SK-N-SH treated with all-trans-retinoic acid at 6 μM for 48 hours (cell line): ENCODE data around the gene ERP44.

ENCODE experiments used
- ATAC-seq: fragments of 200-7000 bp; cut with Tn5 transposase; 3 replicates; pipeline ENCODE4 v1.9.1; 2020; ENCODE audit warnings: mild to moderate bottlenecking, moderate library complexity
- ARNTL ChIP-seq: fragments of 450-650 bp; formaldehyde crosslinking; IDR thresholded peaks from 2 replicates; pipeline ENCODE4 v1.5.0; 2020; ENCODE audit warnings: low read depth, mild to moderate bottlenecking, moderate library complexity, borderline replicate concordance
- BACH2 ChIP-seq: fragments of 250-450 bp; sonication (Bioruptor Pico); IDR thresholded peaks from 2 replicates; pipeline ENCODE4 v1.9.0; 2021; ENCODE audit warnings: mild to moderate bottlenecking, borderline replicate concordance
- CREB5 ChIP-seq: fragments of 250-450 bp; sonication (Bioruptor Pico); IDR thresholded peaks from 2 replicates; pipeline ENCODE4 v1.5.1; 2020; ENCODE audit warnings: low read depth, mild to moderate bottlenecking, moderate library complexity
- CSDC2 ChIP-seq: fragments of 250-450 bp; sonication (Bioruptor Pico); IDR thresholded peaks from 2 replicates; pipeline ENCODE4 v1.5.0; 2020; ENCODE audit warnings: mild to moderate bottlenecking, moderate library complexity
- ESRRG ChIP-seq: fragments of 250-450 bp; sonication (Bioruptor Pico); IDR thresholded peaks from 2 replicates; pipeline ENCODE4 v1.6.1; 2021; ENCODE audit warnings: mild to moderate bottlenecking
- GLIS3 ChIP-seq: fragments of 250-450 bp; sonication (Bioruptor Pico); IDR thresholded peaks from 2 replicates; pipeline ENCODE4 v1.5.0; 2020; ENCODE audit warnings: mild to moderate bottlenecking, moderate library complexity
- ISL1 ChIP-seq: fragments of 250-450 bp; sonication (Bioruptor Pico); IDR thresholded peaks from 2 replicates; pipeline ENCODE4 v2.1.2; 2022; ENCODE audit warnings: mild to moderate bottlenecking, moderate library complexity
- OSR1 ChIP-seq: fragments of 250-450 bp; sonication (Bioruptor Pico); IDR thresholded peaks from 2 replicates; pipeline ENCODE4 v1.8.0; 2022; ENCODE audit warnings: moderate library complexity, mild to moderate bottlenecking, inconsistent platforms
- PPARA ChIP-seq: fragments of 250-450 bp; sonication (Bioruptor Pico); IDR thresholded peaks from 2 replicates; pipeline ENCODE4 v1.5.0; 2020; ENCODE audit warnings: mild to moderate bottlenecking, borderline replicate concordance
- RARB ChIP-seq: fragments of 250-450 bp; sonication (Bioruptor Pico); IDR thresholded peaks from 2 replicates; pipeline ENCODE4 v1.8.0; 2021; ENCODE audit warnings: mild to moderate bottlenecking, moderate library complexity
- SNAI2 ChIP-seq: fragments of 250-450 bp; sonication (Bioruptor Pico); IDR thresholded peaks from 2 replicates; pipeline ENCODE4 v1.5.0; 2020; ENCODE audit warnings: mild to moderate bottlenecking, moderate library complexity
- TOX ChIP-seq: fragments of 250-450 bp; sonication (Bioruptor Pico); IDR thresholded peaks from 2 replicates; pipeline ENCODE4 v1.8.0; 2021; ENCODE audit warnings: mild to moderate bottlenecking, moderate library complexity, borderline replicate concordance
- TSHZ2 ChIP-seq: fragments of 250-450 bp; sonication (Bioruptor Pico); IDR thresholded peaks from 2 replicates; pipeline ENCODE4 v1.5.0; 2020; ENCODE audit warnings: mild to moderate bottlenecking, moderate library complexity
- ZC3H10 ChIP-seq: fragments of 250-450 bp; sonication (Bioruptor Pico); IDR thresholded peaks from 2 replicates; pipeline ENCODE4 v1.5.1; 2021; ENCODE audit warnings: mild to moderate bottlenecking, moderate library complexity
- ZFP3 ChIP-seq: fragments of 250-450 bp; sonication (Bioruptor Pico); IDR thresholded peaks from 2 replicates; pipeline ENCODE4 v1.5.0; 2020; ENCODE audit warnings: mild to moderate bottlenecking, moderate library complexity
- ZNF565 ChIP-seq: fragments of 450-650 bp; formaldehyde crosslinking; conservative IDR thresholded peaks from 2 replicates; pipeline ENCODE4 v1.5.0; 2020; ENCODE audit warnings: low read depth, mild to moderate bottlenecking, moderate library complexity
- ZNF70 ChIP-seq: fragments of 450-650 bp; formaldehyde crosslinking; IDR thresholded peaks from 2 replicates; pipeline ENCODE4 v1.5.0; 2020; ENCODE audit warnings: mild to moderate bottlenecking, moderate library complexity
- ZNF8 ChIP-seq: fragments of 450-650 bp; formaldehyde crosslinking; IDR thresholded peaks from 2 replicates; pipeline ENCODE4 v1.5.0; 2020; ENCODE audit warnings: mild to moderate bottlenecking, moderate library complexity
- TF ChIP-seq, protein P1 (sequence below): fragments of 250-450 bp; sonication (Bioruptor Pico); IDR thresholded peaks from 2 replicates; pipeline ENCODE4 v1.8.0; 2020; ENCODE audit warnings: mild to moderate bottlenecking, moderate library complexity, borderline replicate concordance
- TF ChIP-seq, protein P2 (sequence below): fragments of 250-450 bp; sonication (Bioruptor Pico); IDR thresholded peaks from 2 replicates; pipeline ENCODE4 v1.8.0; 2021; ENCODE audit warnings: low read depth, mild to moderate bottlenecking, moderate library complexity, borderline replicate concordance

ERP44 gene

GRCh38 chr9:99962680-99963261, 136.0 kb downstream of the ERP44 start:
- ATAC-seq = no peak
- TF ChIP-seq, protein P1, sequence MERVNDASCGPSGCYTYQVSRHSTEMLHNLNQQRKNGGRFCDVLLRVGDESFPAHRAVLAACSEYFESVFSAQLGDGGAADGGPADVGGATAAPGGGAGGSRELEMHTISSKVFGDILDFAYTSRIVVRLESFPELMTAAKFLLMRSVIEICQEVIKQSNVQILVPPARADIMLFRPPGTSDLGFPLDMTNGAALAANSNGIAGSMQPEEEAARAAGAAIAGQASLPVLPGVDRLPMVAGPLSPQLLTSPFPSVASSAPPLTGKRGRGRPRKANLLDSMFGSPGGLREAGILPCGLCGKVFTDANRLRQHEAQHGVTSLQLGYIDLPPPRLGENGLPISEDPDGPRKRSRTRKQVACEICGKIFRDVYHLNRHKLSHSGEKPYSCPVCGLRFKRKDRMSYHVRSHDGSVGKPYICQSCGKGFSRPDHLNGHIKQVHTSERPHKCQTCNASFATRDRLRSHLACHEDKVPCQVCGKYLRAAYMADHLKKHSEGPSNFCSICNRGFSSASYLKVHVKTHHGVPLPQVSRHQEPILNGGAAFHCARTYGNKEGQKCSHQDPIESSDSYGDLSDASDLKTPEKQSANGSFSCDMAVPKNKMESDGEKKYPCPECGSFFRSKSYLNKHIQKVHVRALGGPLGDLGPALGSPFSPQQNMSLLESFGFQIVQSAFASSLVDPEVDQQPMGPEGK (CRISPR knock-in tag) = no peak
- no peak for TF ChIP-seq CREB5
- TF ChIP-seq SNAI2 = no peak
- TF ChIP-seq OSR1 (CRISPR knock-in tag) = no peak
- TF ChIP-seq ESRRG (CRISPR knock-in tag) = no peak
- TF ChIP-seq BACH2 = no peak
- TF ChIP-seq ZNF70 = no peak
- TF ChIP-seq PPARA (CRISPR knock-in tag) = no peak
- no peak for TF ChIP-seq CSDC2 (CRISPR knock-in tag)
- TF ChIP-seq RARB (CRISPR knock-in tag) = no peak
- TF ChIP-seq ARNTL = no peak
- no peak for TF ChIP-seq ZNF8 (CRISPR knock-in tag)
- TF ChIP-seq TSHZ2 = no peak

- TF ChIP-seq ISL1 (CRISPR knock-in tag) (no peak), ZNF8 (CRISPR knock-in tag) (no peak)
- TF ChIP-seq, protein P1 (CRISPR knock-in tag) = no peak
- TF ChIP-seq, all 23 proteins: peak for 0
- no peak for ATAC-seq
These were observed 143.2 kb downstream of the ERP44 start for GRCh38 chr9:99955606-99956005.

DNA sequence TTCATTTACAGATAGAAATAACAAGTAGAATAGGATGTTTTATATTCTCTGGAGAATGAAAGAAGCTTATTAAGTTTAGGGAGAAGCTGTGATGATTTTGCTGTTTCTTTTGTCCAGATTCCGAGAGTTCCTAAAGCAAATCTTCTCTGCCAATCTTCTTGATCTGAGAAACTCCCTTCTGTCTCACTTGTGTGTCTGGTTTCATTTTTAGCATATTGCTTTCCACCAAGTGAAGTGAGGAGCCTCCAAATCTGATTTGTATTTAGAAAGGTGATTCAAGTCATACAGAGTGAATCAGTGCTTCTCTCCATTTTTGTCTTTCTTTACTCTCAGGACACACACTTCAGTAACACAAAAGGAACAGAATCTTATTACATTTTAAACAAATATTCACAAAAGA, 144.0 kb downstream of the ERP44 start:
- no peak for TF ChIP-seq RARB (CRISPR knock-in tag)
- TF ChIP-seq ZFP3 = no peak
- TF ChIP-seq TOX (CRISPR knock-in tag) = no peak
- no peak for TF ChIP-seq GLIS3 (CRISPR knock-in tag)
- TF ChIP-seq ISL1 (CRISPR knock-in tag) = no peak
- no peak for TF ChIP-seq ARNTL
- TF ChIP-seq, protein P2, sequence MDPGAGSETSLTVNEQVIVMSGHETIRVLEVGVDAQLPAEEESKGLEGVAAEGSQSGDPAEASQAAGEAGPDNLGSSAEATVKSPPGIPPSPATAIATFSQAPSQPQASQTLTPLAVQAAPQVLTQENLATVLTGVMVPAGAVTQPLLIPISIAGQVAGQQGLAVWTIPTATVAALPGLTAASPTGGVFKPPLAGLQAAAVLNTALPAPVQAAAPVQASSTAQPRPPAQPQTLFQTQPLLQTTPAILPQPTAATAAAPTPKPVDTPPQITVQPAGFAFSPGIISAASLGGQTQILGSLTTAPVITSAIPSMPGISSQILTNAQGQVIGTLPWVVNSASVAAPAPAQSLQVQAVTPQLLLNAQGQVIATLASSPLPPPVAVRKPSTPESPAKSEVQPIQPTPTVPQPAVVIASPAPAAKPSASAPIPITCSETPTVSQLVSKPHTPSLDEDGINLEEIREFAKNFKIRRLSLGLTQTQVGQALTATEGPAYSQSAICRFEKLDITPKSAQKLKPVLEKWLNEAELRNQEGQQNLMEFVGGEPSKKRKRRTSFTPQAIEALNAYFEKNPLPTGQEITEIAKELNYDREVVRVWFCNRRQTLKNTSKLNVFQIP = no peak
- no peak for TF ChIP-seq SNAI2
- no peak for TF ChIP-seq ZC3H10 (CRISPR knock-in tag)
- no peak for TF ChIP-seq PPARA (CRISPR knock-in tag)
- no peak for TF ChIP-seq BACH2
- ATAC-seq = no peak

DNA sequence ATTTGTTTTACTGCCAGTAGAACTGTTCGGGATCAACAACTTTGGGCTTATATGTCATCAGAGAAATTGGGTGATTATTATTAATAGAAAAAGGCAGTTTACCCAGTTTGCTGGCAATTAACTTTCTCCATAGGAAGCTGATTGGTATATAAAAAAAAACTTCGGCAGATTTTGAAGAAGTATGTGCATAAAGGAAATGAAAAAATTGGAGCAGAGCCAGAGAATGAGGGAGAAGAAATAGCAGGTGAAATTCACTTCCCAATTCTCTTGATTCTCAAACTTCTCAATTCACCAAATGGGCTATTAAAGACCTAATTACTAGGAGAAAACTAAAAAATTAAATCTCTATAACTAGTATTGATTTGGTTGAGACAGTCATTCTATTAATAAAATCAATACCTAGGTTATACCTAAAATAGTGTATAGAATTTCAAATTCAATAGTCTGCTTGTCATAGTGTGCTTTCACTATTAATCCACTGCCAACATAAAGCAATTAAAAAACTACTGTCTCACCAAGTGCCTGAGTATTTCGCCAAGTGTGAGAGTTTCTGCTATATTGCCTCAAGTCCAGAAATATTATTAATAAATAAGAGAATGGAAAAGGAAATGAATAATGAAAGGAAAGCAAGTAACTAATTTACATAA, 144.8 kb downstream of the ERP44 start:
- TF ChIP-seq ZNF70 (no peak), CREB5 (no peak), ZNF565 (CRISPR knock-in tag) (no peak), GLIS3 (CRISPR knock-in tag) (no peak), ZNF8 (CRISPR knock-in tag) (no peak), TSHZ2 (no peak), TOX (CRISPR knock-in tag) (no peak), ESRRG (CRISPR knock-in tag) (no peak)
- ATAC-seq = no peak
